ENCODE data around the gene IL2RA. TPM values are rescaled to one million over a fixed set of nuclear protein-coding genes. Genes with fewer than 3 reads are reported as not detected.

The IL2RA gene
- total RNA-seq, 1 experiment from 2014 or later: 0.59 TPM

DNA sequence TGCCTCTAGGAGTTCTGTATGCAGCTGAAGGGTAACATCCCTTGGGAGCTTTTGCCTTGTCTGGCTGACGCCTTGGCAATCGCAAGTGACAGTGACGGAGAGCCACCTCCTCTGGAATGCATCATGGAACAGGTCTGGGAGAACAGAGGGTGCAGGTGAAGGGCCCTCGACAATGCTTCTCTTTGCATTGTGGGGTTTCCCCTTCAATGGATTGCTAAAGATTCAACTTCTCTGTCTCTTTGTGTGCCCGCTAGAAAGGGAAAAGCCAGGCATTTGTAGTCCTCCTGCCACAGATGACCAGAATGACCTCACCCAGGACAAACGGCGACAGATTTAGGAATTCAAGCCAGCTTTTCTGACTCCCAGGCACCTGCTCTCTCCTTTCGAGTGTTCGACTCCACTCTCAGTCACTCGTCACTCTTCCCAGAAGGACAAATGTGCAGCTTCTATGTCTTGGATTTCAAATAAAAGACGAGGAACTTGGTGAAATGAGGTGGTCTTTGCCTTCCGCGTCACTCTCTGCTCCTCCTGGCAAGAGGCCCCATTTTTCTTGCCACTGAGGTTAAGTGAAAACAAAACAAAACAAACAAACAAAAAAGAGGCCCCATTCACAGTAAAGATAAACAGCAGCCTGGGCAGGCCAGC is 26.1 kb downstream of the IL2RA start:
- TF ChIP-seq, protein P1, sequence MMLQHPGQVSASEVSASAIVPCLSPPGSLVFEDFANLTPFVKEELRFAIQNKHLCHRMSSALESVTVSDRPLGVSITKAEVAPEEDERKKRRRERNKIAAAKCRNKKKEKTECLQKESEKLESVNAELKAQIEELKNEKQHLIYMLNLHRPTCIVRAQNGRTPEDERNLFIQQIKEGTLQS (IDR thresholded peaks at IDR 0.05): no peak
- TF ChIP-seq, protein P2, sequence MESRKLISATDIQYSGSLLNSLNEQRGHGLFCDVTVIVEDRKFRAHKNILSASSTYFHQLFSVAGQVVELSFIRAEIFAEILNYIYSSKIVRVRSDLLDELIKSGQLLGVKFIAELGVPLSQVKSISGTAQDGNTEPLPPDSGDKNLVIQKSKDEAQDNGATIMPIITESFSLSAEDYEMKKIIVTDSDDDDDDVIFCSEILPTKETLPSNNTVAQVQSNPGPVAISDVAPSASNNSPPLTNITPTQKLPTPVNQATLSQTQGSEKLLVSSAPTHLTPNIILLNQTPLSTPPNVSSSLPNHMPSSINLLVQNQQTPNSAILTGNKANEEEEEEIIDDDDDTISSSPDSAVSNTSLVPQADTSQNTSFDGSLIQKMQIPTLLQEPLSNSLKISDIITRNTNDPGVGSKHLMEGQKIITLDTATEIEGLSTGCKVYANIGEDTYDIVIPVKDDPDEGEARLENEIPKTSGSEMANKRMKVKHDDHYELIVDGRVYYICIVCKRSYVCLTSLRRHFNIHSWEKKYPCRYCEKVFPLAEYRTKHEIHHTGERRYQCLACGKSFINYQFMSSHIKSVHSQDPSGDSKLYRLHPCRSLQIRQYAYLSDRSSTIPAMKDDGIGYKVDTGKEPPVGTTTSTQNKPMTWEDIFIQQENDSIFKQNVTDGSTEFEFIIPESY (IDR thresholded peaks at IDR 0.05; ENCODE audit: extremely low read depth, insufficient replicate concordance, low read length): no peak
- no peak for TF ChIP-seq CEBPB (IDR thresholded peaks at IDR 0.05; ENCODE audit: low read depth)
- no peak for TF ChIP-seq ELF1 (IDR thresholded peaks at IDR 0.05; ENCODE audit: borderline replicate concordance, low read depth)
- TF ChIP-seq EZH2 (IDR thresholded peaks at IDR 0.05): no peak
- TF ChIP-seq ZNF274 (IDR thresholded peaks at IDR 0.05; ENCODE audit: low read depth, low read length): no peak
- no peak for TF ChIP-seq FOSL1 (IDR thresholded peaks at IDR 0.05; ENCODE audit: low read depth)
- TF ChIP-seq EGR1 (IDR thresholded peaks at IDR 0.05; ENCODE audit: low read depth): no peak
- TF ChIP-seq SIN3A (IDR thresholded peaks at IDR 0.05; ENCODE audit: low read depth): no peak
- no peaks in the 10 kb centered on the region for H3K36me3 ChIP-seq (ENCODE audit: control insufficient read depth in 1 of 2, insufficient read depth in 2 of 2, low read length in 2 of 2)
- H3K9me2 ChIP-seq (ENCODE audit: insufficient read depth): no peaks in the 10 kb centered on the region
- no peak overlapping the region for H3K9ac ChIP-seq (ENCODE audit: low read length)
- H3K4me2 ChIP-seq (ENCODE audit: low read length): no peak overlapping the region
- ChIA-PET POLR2A (no interaction called here), RAD21 (ENCODE audit: low non-redundant PET in 1 of 2, low total read pairs in 2 of 2, uncharacterized antibody in 2 of 2, unreplicated experiment in 2 of 2) (no interaction called here), CTCF (no interaction called here)
- H3K27ac ChIP-seq (ENCODE audit: low read depth, low read length): no peak overlapping the region
- BruUV-seq (replicated peaks): no TSS peak
- H3K79me2 ChIP-seq (ENCODE audit: insufficient read depth, low read length): no peaks in the 10 kb centered on the region
- H3K27me3 ChIP-seq (ENCODE audit: insufficient read depth, low read length): peaks cover 3% of the 10 kb centered on the region; the same call in 1 of the 2 replicates
- intact Hi-C loops (cut with micrococcal nuclease): no loop called here
- no peaks in the 10 kb centered on the region for H3K4me1 ChIP-seq (ENCODE audit: control insufficient read depth in 1 of 2, insufficient read depth in 2 of 2, low read length in 2 of 2)
- DNase-seq (ENCODE audit: low read depth, low spot score): no peak
- no peak overlapping the region for H3K4me3 ChIP-seq (replicated peaks in 1 of 2; ENCODE audit: low read depth in 1 of 2, low read length in 2 of 2)
- ATAC-seq: no peak
- H3K9me3 ChIP-seq (ENCODE audit: control insufficient read depth in 1 of 2, insufficient read depth in 1 of 2, low read depth in 1 of 2, low read length in 2 of 2): peaks cover under 1% of the 10 kb centered on the region in 2 experiments; a peak in 1 of 4 replicates
- no peak overlapping the region for H2AFZ ChIP-seq (ENCODE audit: low read depth, low read length, poor library complexity, severe bottlenecking)
- H4K20me1 ChIP-seq (ENCODE audit: insufficient read depth): no peaks in the 10 kb centered on the region

Measured in HCT116 (cell line).